Loucy (cell line): ENCODE data around the gene POTEC.
"Not testable (repeated sequence)": the region's sequence is repeated elsewhere in the genome, so short reads cannot be mapped to it uniquely, and the experiment has no call there.

Source experiments
- H2AFZ ChIP-seq: fragments of 200-600 bp; sonication (generic); 2 replicates; pipeline ENCODE4 v1.6.0; 2016; ENCODE audit warnings: antibody characterized with exemption, mild to moderate bottlenecking, low read length, moderate library complexity
- H3F3A ChIP-seq: fragments of 200-600 bp; 2 replicates; pipeline ENCODE4 v1.6.0; 2016; ENCODE audit warnings: antibody characterized with exemption, low read depth, mild to moderate bottlenecking
- H3K27me3 ChIP-seq: fragments of 200-600 bp; sonication (generic); 2 replicates; pipeline ENCODE4 v1.6.1; 2014; ENCODE audit warnings: low read length, mild to moderate bottlenecking; ENCODE audit not compliant: insufficient read depth, poor library complexity, severe bottlenecking
- H3K36me3 ChIP-seq: fragments of 200-600 bp; sonication (generic); 2 replicates; pipeline ENCODE4 v1.6.1; 2016; ENCODE audit warnings: low read length; ENCODE audit not compliant: insufficient read depth
- H3K4me1 ChIP-seq: fragments of 200-600 bp; sonication (generic); 2 replicates; pipeline ENCODE4 v1.5.1; 2014; ENCODE audit warnings: low read length, mild to moderate bottlenecking; ENCODE audit not compliant: insufficient read depth, poor library complexity, severe bottlenecking
- H3K4me2 ChIP-seq: fragments of 200-600 bp; sonication (generic); 2 replicates; pipeline ENCODE4 v1.6.0; 2014; ENCODE audit warnings: antibody characterized with exemption, low read length, low read depth, mild to moderate bottlenecking; ENCODE audit not compliant: poor library complexity, severe bottlenecking
- H3K4me3 ChIP-seq: fragments of 200-600 bp; sonication (generic); 2 replicates; pipeline ENCODE4 v1.5.1; 2014; ENCODE audit warnings: low read length, mild to moderate bottlenecking, mixed read lengths; ENCODE audit not compliant: poor library complexity, severe bottlenecking
- H3K79me2 ChIP-seq: fragments of 200-600 bp; sonication (generic); 2 replicates; pipeline ENCODE4 v1.6.1; 2014; ENCODE audit warnings: low read length; ENCODE audit not compliant: insufficient read depth
- H3K9ac ChIP-seq: fragments of 200-600 bp; sonication (generic); 2 replicates; pipeline ENCODE4 v1.6.0; 2014; ENCODE audit warnings: mild to moderate bottlenecking, low read depth, low read length, moderate library complexity; ENCODE audit not compliant: poor library complexity, severe bottlenecking
- H3K9me2 ChIP-seq: fragments of 200-600 bp; sonication (generic); replicated peaks from 2 replicates; pipeline ENCODE4 v1.6.1; 2016; ENCODE audit warnings: low read depth, low read length, mixed read lengths
- H3K9me3 ChIP-seq: fragments of 200-600 bp; sonication (generic); 2 replicates; pipeline ENCODE4 v1.6.1; 2014; ENCODE audit warnings: mild to moderate bottlenecking, antibody characterized with exemption, low read length, low read depth; ENCODE audit not compliant: insufficient read depth
- H4K20me1 ChIP-seq: fragments of 200-600 bp; sonication (generic); 2 replicates; pipeline ENCODE4 v1.6.0; 2014; ENCODE audit warnings: antibody characterized with exemption, low read length, mild to moderate bottlenecking; ENCODE audit not compliant: insufficient read depth, poor library complexity, severe bottlenecking

The POTEC gene

DNA sequence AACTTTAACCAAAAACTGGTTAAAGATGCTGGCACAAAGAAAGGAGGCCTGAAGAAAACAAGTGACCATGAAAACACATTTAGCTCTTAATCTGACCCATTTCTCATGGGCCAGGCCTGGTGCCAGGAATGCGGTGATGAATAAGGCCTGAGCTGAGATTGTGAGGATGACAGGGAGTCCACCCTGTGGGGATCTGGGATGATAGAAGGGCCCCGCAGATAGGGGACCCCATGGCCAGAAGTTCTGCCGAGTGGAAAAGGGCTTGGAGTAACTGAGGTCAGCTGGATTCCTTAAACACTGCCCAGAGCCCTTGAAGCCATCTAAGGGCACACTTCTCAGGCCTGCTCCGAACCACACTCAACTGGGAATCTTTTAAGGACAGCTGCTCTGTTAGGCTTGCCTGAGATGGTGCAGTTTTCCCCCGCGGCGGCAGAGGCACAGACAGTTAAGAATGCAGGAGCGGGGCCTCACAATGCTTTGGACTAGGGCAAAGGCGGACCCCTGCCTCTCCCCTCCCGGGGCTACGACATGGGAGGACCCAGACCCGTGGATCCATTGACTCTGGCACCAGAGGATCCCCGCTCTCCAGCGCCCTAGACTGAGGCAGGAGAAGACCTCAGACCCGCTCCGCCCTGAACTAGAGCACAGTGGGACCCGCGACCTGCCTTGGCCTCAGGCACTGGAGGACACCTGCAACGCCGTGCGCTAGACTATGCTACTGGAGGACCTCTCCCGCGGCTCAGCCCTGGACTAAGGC, 70.0 kb downstream of the POTEC start:
- not testable (repeated sequence) for H3K9me3 ChIP-seq, H3K9ac ChIP-seq, H3K27me3 ChIP-seq, H3F3A ChIP-seq, H2AFZ ChIP-seq, H3K79me2 ChIP-seq, H4K20me1 ChIP-seq, H3K4me2 ChIP-seq, H3K4me3 ChIP-seq, H3K9me2 ChIP-seq, H3K4me1 ChIP-seq, H3K36me3 ChIP-seq

- not testable (repeated sequence) for H3K4me2 ChIP-seq, H3K27me3 ChIP-seq, H3K9ac ChIP-seq, H2AFZ ChIP-seq, H3F3A ChIP-seq, H3K9me2 ChIP-seq, H3K4me3 ChIP-seq, H3K9me3 ChIP-seq, H4K20me1 ChIP-seq, H3K79me2 ChIP-seq, H3K4me1 ChIP-seq, H3K36me3 ChIP-seq
Measured at GRCh38 chr18:14471286-14471685, 72.1 kb downstream of the POTEC start.

GRCh38 chr18:14470446-14470845, 73.0 kb downstream of the POTEC start:
- H3K9ac ChIP-seq, H4K20me1 ChIP-seq, H3K9me3 ChIP-seq, H3K36me3 ChIP-seq, H3K9me2 ChIP-seq, H3K79me2 ChIP-seq, H3K4me1 ChIP-seq, H3F3A ChIP-seq, H3K4me2 ChIP-seq, H3K27me3 ChIP-seq, H3K4me3 ChIP-seq, H2AFZ ChIP-seq: not testable (repeated sequence)

- not testable (repeated sequence) for H3K9ac ChIP-seq, H3F3A ChIP-seq, H3K79me2 ChIP-seq, H3K36me3 ChIP-seq, H3K9me2 ChIP-seq, H3K4me1 ChIP-seq, H3K4me2 ChIP-seq, H3K27me3 ChIP-seq, H2AFZ ChIP-seq, H3K4me3 ChIP-seq, H3K9me3 ChIP-seq, H4K20me1 ChIP-seq
Measured at GRCh38 chr18:14470046-14470445, 73.4 kb downstream of the POTEC start.

DNA sequence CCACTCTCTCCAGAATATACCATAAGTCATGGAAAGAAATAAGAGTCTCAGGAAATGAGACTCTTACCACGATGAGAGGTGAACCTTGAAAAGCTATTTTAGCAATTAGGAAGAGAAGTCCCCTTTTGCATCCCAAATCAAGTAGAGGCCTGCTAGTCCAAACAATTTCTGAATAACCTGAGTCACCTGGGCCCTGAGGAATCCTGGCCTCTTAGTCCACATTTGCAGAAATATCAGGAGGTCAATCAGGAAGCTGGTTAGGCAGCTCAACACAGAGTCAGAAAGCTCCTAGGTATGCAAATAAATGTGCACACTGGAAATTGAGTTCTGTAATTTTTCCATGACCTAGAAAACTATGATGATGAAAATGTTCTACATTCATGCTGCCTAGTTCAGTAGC, 77.4 kb downstream of the POTEC start:
- H3K9me3 ChIP-seq, result not testable (repeated sequence)

More for the DNA sequence above, 77.4 kb downstream of the POTEC start:
- not testable (repeated sequence) for H3K9ac ChIP-seq, H3K36me3 ChIP-seq, H4K20me1 ChIP-seq, H3K27me3 ChIP-seq, H3K4me3 ChIP-seq, H3F3A ChIP-seq, H2AFZ ChIP-seq, H3K79me2 ChIP-seq, H3K4me1 ChIP-seq, H3K4me2 ChIP-seq, H3K9me2 ChIP-seq
